ENCODE data around the gene WTIP. TPM values are rescaled to one million over a fixed set of nuclear protein-coding genes. Genes with fewer than 3 reads are reported as not detected.

Gene WTIP
- total and polyA plus RNA-seq, 2 of the 4 experiments (the other 2 are of a cell fraction): 30.3 to 48.9 TPM

GRCh38 chr19:34475026-34475974 lies 6.3 kb upstream of the WTIP start (continued):
- TF ChIP-seq ELK1 (IDR thresholded peaks at IDR 0.05; ENCODE audit: borderline replicate concordance, low read depth, low read length): no peak
- TF ChIP-seq MAFK (IDR thresholded peaks at IDR 0.05; ENCODE audit: low read depth, low read length): no peak
